GM19455 (cell line): ENCODE results near the gene FIZ1.

ENCODE experiments used
- ATAC-seq: cut with Tn5 transposase; IDR thresholded peaks from one replicate; pipeline ENCODE4 v1.9.1; 2021; ENCODE audit not compliant: unreplicated experiment

FIZ1 gene

GRCh38 chr19:55599468-55599841 is at the start of gene FIZ1:
Gene FIZ1 (minus strand): TSS chr19:55599517. CDS start chr19:55597865, 1,652 bp downstream.
- peak; percentile 45 for ATAC-seq

DNA sequence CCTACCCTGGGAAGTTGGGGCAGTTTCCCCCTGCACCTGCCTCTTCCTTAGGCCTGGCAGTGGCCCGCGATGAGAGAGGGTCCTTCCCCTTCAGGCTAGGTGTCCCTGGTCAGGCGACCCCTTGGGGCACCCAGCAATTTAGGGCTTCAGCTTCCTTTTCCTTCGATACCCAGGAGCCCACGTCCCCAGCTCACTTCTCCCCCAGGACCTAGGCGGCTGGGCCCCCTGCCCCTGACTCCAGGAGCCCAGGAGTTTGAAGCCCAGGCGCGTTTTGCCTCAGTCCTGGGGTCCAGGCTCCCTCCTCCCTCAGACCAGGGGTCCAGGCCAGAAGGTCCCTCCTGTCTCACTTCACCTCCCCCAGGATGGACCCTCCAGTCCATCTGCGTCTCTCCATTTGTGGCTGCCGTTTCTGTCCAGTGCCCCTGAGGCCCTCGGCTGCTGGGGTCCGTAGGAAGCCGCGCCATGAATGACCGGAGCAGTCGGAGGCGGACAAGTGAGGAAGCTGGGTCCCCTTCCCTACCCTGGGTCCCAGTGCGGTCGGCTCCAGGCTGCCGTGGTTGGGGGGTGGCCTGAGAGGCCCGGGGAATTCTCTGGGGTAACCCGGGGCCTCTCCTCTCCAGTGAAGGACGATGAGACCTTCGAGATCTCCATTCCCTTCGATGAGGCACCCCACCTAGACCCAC is 49.4 kb upstream of the FIZ1 start:
- ATAC-seq, result no peak

DNA sequence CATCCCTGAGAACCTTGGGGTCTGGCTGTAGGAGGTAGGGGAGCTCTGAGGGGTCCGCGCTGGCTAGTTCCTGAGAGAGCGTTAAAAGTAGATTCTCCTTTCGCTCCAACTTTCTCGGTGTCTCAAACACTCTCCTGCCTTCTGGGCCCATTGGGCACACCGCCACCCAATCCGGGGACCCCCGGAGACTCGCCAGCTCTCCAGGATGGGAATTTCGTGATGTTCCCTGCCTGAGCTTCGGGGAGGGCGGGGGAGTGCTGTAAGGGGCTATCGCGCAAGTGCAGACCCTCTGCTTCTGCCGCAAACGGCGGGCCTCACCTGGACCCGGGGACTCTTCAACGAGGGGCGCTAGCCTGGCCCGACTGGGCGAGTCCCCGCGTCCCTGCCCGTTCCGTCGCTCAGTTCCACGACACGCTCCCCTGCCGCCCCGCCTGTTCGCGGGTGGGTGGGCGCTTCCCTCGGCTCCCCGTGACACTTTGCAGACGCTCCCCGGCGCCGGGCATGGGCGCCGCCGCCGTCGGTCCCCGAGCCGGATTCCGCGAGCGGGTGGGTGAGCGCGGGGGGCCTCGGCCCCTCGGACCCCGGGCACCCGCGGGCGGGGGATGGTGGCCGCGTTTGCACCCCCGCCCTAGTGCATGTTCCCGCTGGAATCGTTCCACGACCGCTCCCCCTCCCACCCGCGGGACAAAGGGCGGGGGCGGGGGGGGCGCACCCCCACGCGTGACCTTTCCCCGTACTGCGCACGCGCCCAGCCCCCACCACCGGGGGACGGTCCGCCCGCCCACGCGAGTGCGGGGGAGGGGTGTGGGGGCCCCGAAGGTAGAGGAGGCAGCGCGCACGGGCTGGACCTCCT is 48.6 kb upstream of the FIZ1 start, which contains the start of gene CCDC106:
Gene CCDC106, plus strand, starts transcription at position 481 of the 853 bp plus-strand sequence. CDS start 835 bp downstream, outside the sequence.
- no peak for ATAC-seq

GRCh38 chr19:55646889-55647731 is 47.8 kb upstream of the FIZ1 start:
- ATAC-seq, result no peak

GRCh38 chr19:55645512-55645881 is 46.2 kb upstream of the FIZ1 start:
- ATAC-seq, result no peak

GRCh38 chr19:55644842-55645511 is 45.7 kb upstream of the FIZ1 start:
- ATAC-seq, result no peak

DNA sequence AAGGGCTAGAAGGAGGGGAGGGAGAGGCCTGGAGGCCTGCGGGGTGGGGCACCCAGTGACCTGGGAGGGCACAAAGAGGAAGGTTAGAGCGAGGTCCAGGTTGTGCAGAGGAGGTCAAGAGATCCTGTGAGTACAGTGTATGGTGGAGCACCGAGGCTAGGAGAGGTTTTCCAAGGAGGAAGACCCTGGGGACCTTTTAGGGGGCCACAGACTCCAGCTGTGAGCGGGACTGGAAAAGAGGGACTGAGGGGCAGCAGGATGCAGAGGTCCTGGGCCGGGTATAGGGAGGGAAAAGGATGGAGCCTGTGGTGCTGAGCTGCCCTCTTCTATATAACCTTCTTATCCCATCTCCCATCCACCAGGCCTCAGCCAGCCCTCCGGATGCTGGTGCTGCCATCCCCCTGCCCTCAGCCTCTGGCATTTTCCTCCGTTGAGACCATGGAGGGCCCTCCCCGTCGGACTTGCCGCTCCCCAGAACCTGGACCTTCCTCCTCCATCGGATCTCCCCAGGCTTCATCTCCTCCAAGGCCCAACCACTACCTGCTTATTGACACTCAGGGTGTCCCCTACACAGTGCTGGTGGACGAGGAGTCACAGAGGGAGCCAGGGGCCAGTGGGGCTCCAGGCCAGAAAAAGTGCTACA is 45.0 kb upstream of the FIZ1 start:
- ATAC-seq, result no peak

- no peak for ATAC-seq
Measured at GRCh38 chr19:55643887-55644176, 44.5 kb upstream of the FIZ1 start.

GRCh38 chr19:55643003-55643886 is 43.9 kb upstream of the FIZ1 start, which contains the start of gene ZNF581:
Gene ZNF581 (plus strand): TSS chr19:55643649. CDS start chr19:55644572, 923 bp downstream.
- no peak for ATAC-seq

GRCh38 chr19:55642153-55643002 is 43.1 kb upstream of the FIZ1 start:
- no peak for ATAC-seq

GRCh38 chr19:55641426-55642152 is 42.3 kb upstream of the FIZ1 start:
- no peak for ATAC-seq

DNA sequence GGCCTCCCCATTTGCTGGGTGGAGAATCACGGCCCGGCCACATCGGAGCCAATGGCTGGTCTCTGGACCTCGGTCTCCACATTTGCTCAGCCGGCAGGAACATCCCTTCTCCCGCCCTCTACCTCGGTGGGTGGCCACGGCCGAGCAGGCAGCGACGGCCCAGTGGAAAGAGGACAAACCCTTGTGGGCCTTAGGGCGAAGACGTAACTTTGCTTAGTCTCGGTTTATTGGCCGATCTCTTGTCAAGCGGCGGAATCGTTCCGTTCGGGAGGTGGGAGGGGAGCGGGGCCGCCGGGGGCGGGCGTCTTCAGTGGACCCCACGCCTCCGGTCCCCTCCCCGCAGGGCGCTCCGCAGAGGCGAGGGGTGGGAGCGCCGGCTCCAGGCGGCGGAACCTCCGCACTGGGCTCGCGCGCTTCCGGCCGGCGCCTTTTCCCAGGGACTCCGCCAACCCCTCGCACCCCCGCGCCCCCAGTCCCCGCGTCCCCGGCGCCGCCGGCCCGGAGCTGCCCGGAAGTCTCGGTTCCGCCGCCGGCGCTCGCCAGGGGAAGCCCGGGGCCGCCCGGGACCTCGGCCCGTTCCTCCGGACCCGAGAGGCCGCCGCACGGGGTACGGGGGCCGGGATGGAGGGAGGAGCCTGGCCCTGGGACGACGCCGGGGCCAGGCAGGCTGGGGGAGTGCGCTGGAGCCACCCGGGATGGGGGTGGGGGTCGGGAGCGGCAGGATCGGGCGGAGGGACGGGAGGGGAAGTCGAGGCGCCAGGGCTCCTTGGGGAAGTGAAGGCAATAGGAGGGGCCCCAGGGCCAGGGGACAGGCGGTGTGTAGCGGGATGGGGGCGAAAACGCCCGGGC is 41.5 kb upstream of the FIZ1 start, which contains the start of gene ZNF580:
Gene ZNF580, plus strand, starts transcription at position 426 of the 849 bp plus-strand sequence. CDS start 1,507 bp downstream, outside the sequence.
- ATAC-seq, result no peak

GRCh38 chr19:55640043-55640576 is 40.8 kb upstream of the FIZ1 start:
- ATAC-seq, result no peak

- no peak for ATAC-seq
Measured at GRCh38 chr19:55638864-55639359, 39.6 kb upstream of the FIZ1 start.

DNA sequence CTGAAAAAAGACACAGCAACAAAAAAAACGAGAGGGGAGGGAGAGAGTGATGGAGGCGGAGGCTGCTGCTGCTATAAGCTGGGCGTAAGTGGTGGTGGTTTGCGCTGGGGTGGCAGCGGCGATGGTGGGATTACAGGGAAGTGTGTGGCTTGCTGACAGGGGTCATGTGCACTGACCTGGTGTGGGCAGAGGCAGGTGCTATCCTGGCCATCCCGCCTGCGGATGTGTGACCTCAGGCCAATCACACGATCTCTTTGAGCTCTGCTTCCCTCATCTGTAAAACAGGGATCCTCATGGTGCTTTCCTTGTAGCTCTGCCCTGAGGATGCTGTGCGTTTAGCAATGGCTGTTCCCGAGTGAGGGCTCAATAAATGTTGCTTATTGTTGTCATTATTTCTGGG is 38.2 kb upstream of the FIZ1 start:
- no peak for ATAC-seq

DNA sequence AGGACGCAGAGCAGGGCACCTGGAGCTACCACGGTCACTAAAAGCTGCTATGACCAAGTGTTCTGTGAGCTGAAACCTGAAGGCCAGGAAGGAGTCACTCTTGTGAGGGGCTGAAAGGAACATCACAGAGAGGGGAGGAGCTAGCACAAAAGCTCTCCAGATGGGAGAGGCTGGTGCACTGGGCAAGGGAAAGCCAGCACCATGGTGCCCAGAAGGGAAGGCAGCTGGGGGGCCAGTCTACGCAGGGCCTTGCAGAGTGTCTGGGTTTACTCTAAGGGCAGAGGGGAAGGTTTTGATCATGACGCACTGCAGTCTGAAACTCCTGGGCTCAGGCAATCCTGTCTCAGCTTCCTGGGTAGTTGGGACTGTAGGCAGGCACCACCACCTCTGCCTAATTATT is 37.4 kb upstream of the FIZ1 start:
- ATAC-seq, result no peak
